Left ventricle myocardium inferior (tissue), 1 donor: Measurements from ENCODE around the gene LRRC8D. TPM values are rescaled to one million over a fixed set of nuclear protein-coding genes. Genes with fewer than 3 reads are reported as not detected.

Experiments
- DNase-seq: peaks from one replicate; pipeline ENCODE4 v3.0.0-alpha.2; 2020
- H3K27ac ChIP-seq: fragments of 200-600 bp; replicated peaks from 2 replicates; pipeline ENCODE4 v1.8.0; 2021
- H3K27me3 ChIP-seq: fragments of 200-600 bp; 2 replicates; pipeline ENCODE4 v1.8.0; 2021; ENCODE audit warnings: low read depth
- H3K36me3 ChIP-seq: fragments of 200-600 bp; 2 replicates; pipeline ENCODE4 v1.8.0; 2021
- H3K4me1 ChIP-seq: fragments of 200-600 bp; 2 replicates; pipeline ENCODE4 v1.8.0; 2021
- H3K4me3 ChIP-seq: fragments of 200-600 bp; 2 replicates; pipeline ENCODE4 v1.8.0; 2021; ENCODE audit warnings: mild to moderate bottlenecking, moderate library complexity
- H3K9me3 ChIP-seq: fragments of 200-600 bp; replicated peaks from 2 replicates; pipeline ENCODE4 v1.8.0; 2021
- intact Hi-C: fragments of 100-400 bp; cut with micrococcal nuclease; formaldehyde crosslinking; loops from one replicate; pipeline ENCODE4 v1.11.0; 2022
- total RNA-seq: library from RNA; stranded (reverse); fragmentation: NEBNext Ultra II Directional; extraction: Animal tissue kit (Norgen Biotek cat#: 25700); gene quantifications from one replicate; pipeline ENCODE4 v1.2.1, GENCODE V29; 2021
- TF ChIP-seq, protein P1 (sequence below): fragments of 200-600 bp; IDR thresholded peaks from 2 replicates; pipeline ENCODE4 v1.8.0; 2021; ENCODE audit warnings: antibody characterized with exemption, mild to moderate bottlenecking, borderline replicate concordance
- donor health status: DM: no; HTN: yes; CAD: no; lungs with severe emphysema.

Gene LRRC8D
- total RNA-seq, 1 donor from 2014 or later = 6.4 TPM

DNA sequence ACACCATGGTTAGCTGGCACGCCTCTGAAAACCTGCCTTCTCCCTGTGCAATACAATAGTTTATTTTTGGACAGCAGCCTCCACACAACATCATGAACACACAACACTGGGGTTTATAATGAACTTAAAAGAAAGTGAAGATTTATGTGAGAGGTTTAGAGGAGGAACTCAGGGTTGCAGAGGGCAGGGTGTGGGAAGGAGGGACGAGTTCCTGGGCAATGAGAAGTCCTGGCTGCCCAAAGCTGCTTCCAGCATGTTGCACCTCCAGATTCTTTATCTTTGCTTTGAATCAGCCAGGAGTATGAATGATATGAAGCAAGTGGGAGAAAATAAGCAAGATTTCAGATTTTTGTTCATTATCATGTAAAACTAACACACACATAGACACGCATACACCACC, 11.3 kb upstream of the LRRC8D start:
- H3K9me3 ChIP-seq = no peaks in the 10 kb centered on the region
- TF ChIP-seq, protein P1, sequence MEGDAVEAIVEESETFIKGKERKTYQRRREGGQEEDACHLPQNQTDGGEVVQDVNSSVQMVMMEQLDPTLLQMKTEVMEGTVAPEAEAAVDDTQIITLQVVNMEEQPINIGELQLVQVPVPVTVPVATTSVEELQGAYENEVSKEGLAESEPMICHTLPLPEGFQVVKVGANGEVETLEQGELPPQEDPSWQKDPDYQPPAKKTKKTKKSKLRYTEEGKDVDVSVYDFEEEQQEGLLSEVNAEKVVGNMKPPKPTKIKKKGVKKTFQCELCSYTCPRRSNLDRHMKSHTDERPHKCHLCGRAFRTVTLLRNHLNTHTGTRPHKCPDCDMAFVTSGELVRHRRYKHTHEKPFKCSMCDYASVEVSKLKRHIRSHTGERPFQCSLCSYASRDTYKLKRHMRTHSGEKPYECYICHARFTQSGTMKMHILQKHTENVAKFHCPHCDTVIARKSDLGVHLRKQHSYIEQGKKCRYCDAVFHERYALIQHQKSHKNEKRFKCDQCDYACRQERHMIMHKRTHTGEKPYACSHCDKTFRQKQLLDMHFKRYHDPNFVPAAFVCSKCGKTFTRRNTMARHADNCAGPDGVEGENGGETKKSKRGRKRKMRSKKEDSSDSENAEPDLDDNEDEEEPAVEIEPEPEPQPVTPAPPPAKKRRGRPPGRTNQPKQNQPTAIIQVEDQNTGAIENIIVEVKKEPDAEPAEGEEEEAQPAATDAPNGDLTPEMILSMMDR = no peak
- no peak for DNase-seq
- no peaks in the 10 kb centered on the region for H3K4me1 ChIP-seq
- intact Hi-C loops = no loop called here
- H3K36me3 ChIP-seq = no peaks in the 10 kb centered on the region
- H3K4me3 ChIP-seq = no peak overlapping the region
- H3K27ac ChIP-seq = no peak overlapping the region
- peaks cover 3% of the 10 kb centered on the region for H3K27me3 ChIP-seq

DNA sequence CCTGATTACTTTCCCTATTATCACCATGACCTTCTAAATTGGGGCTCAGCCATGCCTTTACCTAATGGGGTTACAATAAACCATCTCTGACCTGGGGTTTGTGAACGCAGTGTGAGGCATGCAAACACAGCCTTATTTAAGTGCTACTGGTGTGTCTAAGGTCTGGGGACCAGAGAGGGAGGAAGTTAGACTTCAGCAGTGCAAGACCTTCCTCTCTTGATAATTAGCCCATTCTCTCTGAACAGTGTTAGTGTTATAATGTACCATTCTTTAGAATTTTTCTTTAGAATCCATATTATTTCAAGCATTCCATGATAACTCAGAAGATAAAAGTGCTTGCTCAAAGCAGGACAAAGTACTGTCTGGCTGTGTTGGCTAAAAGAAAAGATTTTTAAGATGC, 10.5 kb upstream of the LRRC8D start:
- Histone ChIP-seq H3K4me3 (no peak overlapping the region), H3K9me3 (no peaks in the 10 kb centered on the region), H3K27ac (no peak overlapping the region), H3K4me1 (no peaks in the 10 kb centered on the region), H3K36me3 (no peaks in the 10 kb centered on the region), H3K27me3 (peaks cover 3% of the 10 kb centered on the region)
- TF ChIP-seq, protein P1 = no peak
- no peak for DNase-seq
- intact Hi-C loops = no loop called here

DNA sequence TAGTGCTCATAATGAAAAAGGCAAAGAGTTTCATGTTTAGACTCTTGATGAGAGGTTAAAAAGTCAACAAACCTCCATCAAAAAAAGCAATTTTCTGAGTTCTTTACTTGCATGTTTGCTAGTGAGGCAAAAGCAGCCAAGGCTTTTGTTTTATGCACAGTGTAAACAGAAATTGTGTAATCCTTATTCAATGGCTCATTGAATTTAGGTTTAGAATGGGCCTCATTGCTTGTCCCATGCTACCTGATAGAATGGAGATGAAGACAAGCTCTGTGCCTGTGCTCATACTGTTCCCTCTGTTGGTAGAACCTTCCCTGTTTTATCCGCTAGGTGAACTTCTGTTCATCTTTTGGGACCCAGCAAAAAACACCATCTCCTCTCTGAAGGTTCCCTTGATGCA, 10.0 kb upstream of the LRRC8D start:
- Histone ChIP-seq H3K4me3 (no peak overlapping the region), H3K36me3 (no peaks in the 10 kb centered on the region), H3K9me3 (no peaks in the 10 kb centered on the region), H3K4me1 (no peaks in the 10 kb centered on the region), H3K27me3 (peaks cover 3% of the 10 kb centered on the region), H3K27ac (no peak overlapping the region)
- DNase-seq = no peak
- intact Hi-C loops = no loop called here
- TF ChIP-seq, protein P1 = no peak

DNA sequence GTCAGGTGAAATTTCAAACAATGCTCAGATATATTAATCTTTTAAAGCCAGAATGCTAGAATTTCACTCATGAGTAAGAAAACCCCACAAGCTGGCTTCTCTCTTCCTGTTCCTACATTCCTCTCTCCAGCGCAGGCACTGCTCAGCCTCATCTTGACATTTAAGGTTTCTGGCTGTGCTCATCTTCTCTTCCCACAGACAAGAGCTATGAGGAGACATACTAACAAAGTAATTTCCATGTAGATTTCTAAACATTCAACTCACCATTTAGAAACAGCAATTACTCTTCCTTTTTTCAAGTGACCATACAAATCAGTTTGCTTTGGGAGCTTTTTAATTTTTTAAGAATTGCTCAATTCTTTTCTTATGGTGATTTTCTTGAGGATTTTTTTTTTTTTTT, 7.8 kb upstream of the LRRC8D start:
- no peak overlapping the region for H3K27ac ChIP-seq
- H3K4me1 ChIP-seq = no peaks in the 10 kb centered on the region

DNA sequence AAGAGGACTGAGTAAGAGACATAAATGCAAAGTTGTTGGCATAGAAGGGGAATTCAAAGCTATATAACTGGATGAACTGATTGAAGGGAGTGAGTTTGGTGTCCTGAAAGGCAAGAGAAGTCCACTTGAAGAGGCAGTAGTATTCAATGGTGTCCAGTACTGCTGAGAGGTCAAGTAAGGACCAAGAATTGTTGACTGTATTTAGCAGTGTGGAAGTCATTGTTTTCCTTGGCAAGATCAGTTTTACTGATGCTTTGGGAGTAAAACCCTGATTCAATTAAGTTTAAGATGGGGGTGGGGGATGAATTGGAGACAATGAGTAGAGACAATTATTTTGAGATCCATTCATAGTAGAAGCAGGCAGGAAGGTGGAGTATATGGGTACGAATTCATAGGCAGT, 5.8 kb upstream of the LRRC8D start:
- TF ChIP-seq, protein P1 = no peak
- intact Hi-C loops = no loop called here
- Histone ChIP-seq H3K27ac (no peak overlapping the region), H3K36me3 (no peaks in the 10 kb centered on the region), H3K27me3 (peaks cover 3% of the 10 kb centered on the region), H3K9me3 (no peaks in the 10 kb centered on the region), H3K4me3 (no peak overlapping the region), H3K4me1 (peaks cover 4% of the 10 kb centered on the region)
- no peak for DNase-seq

More for the DNA sequence above, 7.8 kb upstream of the LRRC8D start:
- Histone ChIP-seq H3K4me3 (no peak overlapping the region), H3K9me3 (no peaks in the 10 kb centered on the region), H3K36me3 (no peaks in the 10 kb centered on the region), H3K27me3 (peaks cover 3% of the 10 kb centered on the region)
- DNase-seq = no peak
- intact Hi-C loops = no loop called here
- TF ChIP-seq, protein P1 = no peak

DNA sequence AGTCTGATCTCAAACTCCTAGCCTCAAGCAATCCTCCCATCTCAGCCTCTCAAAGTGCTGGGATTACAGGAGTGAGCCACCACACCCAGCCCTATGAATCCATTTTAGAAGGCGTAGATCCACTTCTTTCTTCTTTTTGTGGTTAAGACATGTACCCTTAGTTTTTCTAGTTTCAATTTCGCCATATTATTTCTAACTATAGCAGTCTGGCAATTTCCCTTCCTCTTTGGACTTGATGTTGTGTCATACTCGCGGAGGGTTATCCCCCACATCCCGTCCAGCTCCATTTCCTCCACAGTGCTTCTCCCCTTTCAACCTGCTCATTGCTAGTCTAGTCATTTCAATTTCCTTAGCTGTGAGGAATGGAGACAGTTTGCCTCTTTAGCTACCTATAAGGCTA, 5.2 kb upstream of the LRRC8D start:
- intact Hi-C loops = no loop called here
- H3K27ac ChIP-seq = no peak overlapping the region
- no peaks in the 10 kb centered on the region for H3K9me3 ChIP-seq
- DNase-seq = no peak
- H3K27me3 ChIP-seq = no peaks in the 10 kb centered on the region
- TF ChIP-seq, protein P1 = no peak
- no peak overlapping the region for H3K4me3 ChIP-seq
- H3K36me3 ChIP-seq = no peaks in the 10 kb centered on the region
- peaks cover 10% of the 10 kb centered on the region for H3K4me1 ChIP-seq
